Sciatic nerve (tissue), 2 donors: Measurements from ENCODE around the gene RNF183. TPM values are rescaled to one million over a fixed set of nuclear protein-coding genes. Genes with fewer than 3 reads are reported as not detected.
"Not testable (repeated sequence)": the region's sequence is repeated elsewhere in the genome, so short reads cannot be mapped to it uniquely, and the experiment has no call there.

Experiments
- ATAC-seq: fragments of 200-7000 bp; cut with Tn5 transposase; one replicate; pipeline ENCODE4 v1.9.1; 2020; ENCODE audit warnings: mild to moderate bottlenecking, moderate library complexity
- DNase-seq: peaks from one replicate; pipeline ENCODE4 v3.0.0-alpha.2; 2020; ENCODE audit warnings: low spot score
- intact Hi-C: fragments of 100-400 bp; cut with DNase I; formaldehyde crosslinking; loops from one replicate; pipeline ENCODE4 v1.14.2; 2022
- total RNA-seq: library from RNA; stranded (reverse); fragmentation: NEBNext Ultra II Directional; extraction: Animal tissue kit (Norgen Biotek cat#: 25700); gene quantifications from one replicate; pipeline ENCODE4 v1.2.1, GENCODE V29; 2021
- donor health status: DM: no; HTN: no; CAD: no.
- donor health status: DM: no; HTN: no; CAD: no.

Gene RNF183
- total RNA-seq, 1 donor from 2014 or later, result not detected

DNA sequence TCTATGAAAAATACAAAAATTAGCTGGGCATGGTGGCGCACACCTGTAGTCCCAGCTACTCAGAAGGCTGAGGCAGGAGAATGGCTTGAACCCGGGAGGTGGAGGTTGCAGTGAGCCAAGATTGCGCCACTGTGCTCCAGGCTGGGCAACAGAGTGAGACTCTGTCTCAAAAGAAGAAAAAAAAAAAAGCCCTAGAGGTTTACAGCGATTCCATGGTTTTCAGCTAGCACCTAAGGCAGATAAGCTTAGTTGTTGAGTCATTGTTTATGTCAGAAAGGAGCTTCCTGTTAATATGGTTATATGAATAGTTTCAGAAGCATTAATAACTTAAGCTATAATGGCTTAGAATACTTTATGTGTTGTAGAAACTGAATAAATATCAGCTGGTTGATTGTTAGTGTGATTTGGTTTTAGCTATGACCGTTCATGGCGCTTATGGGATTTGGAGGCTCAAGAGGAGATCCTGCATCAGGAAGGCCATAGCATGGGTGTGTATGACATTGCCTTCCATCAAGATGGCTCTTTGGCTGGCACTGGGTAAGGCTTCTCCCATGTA lies 13.0 kb downstream of the RNF183 start:
- intact Hi-C loops, result no loop called here
- DNase-seq, result no peak
- ATAC-seq, result no peak

DNA sequence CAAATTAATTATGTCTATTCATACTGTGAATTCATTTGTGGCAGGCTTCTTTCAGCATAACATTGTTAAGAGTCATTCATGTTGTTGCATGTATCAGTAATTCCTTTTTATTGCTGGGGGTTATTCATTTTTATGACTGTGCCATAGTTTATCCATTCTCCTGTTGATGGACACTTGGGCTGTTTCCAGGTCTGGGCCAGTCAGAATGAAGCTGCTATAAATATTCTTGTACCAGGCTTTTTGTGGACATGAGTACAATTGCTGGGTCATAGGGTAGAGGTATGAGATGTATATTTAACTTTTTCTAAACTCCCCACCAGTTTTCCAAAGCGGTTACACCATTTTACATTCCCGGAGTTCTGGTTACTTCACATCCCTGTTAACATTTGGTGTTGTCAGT lies 14.1 kb downstream of the RNF183 start:
- no peak for DNase-seq
- ATAC-seq, result no peak
- intact Hi-C loops, result no loop called here

DNA sequence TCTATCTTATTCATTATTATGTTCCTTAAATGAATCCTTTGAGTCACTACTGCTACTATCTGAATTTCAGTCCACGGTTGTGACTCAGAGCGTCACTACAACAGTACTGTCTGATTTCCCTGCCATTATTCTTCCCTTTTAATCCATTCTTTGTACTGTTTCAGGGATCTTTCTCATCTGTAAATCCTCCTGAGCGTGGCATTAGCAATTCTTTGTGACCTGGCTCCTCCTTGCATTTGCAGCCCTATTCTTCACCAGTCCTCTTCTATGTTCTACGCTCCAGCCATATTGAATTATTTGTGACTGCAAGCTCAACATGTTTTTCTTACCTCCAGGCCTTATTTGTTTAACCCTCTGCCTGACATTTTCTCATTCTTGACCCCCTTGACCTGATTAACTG lies 21.8 kb downstream of the RNF183 start:
- no peak for DNase-seq
- intact Hi-C loops, result no loop called here
- ATAC-seq, result no peak

DNA sequence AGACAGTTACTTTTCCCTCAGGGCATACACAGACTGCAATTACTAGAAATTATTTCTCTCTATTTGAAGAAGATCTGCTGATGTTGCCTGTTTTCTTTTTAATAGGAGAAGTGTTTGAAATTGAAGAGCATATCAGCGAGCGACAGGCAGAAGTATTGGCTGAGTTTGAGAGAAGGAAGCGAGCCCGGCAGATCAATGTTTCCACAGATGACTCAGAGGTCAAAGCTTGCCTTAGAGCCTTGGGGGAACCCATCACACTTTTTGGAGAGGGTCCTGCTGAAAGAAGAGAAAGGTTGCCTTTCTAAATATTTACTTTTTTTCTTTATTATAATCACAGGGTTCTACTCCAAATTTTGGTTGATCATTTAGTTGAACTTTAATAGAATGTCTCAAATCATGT lies 24.3 kb downstream of the RNF183 start:
- DNase-seq (no peak), ATAC-seq (no peak)
- intact Hi-C loops, result no loop called here

DNA sequence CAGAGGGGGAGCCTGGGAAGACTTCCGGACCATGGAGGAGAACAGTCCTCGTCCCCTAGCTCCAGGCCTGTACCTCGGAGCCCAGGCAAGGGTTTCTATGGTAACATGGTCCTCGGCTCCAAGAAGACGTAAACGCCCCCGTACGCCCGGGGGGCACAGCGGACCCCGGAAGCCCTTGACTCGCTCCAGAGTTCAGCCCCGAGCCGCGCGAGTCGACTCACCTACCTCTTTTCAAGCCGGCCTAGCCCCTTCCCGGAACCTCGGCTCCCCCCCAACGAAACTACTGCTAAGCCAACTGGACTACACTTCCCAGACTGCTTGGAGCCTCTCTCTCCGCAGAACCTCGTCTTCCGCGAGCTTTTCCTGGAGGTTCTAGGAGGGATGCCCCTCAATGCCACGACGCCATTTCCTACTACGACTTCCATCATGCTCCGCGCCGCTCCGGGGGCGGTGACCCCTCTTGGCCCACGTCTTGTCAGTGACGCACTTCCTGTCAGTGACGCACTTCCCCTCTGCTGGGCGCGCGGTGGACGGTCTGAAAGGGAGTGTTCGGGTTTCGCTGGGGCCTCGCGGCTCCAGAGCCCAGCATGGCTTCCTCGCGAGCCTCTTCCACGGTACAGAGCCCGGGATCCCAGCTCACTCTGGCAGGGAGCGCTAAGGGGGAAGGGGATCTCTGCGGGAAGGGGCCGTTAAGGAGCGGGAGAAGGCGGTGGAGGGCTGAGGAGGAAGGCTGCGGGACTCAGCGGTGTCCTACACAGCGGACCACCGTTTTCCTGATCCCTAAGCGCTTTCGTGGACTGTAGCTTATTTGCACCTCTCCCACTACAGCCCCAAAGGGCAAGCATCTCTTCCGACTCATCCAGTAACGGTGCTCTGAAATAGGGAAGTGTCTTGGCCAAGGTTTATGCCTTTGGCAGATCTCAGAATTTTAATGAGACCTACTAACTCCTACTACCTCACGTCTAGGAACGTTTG lies 27.7 kb downstream of the RNF183 start, which contains the start of the genes CDC26 and PRPF4:
CDC26 (minus strand) TSS at position 416 of the 975 bp plus-strand sequence. CDS start 3,065 bp downstream, outside the sequence.
PRPF4 (plus strand) TSS at position 502 of the 975 bp plus-strand sequence; CDS start at position 588, 86 bp downstream.
- intact Hi-C loops, result loop anchor here (2.0 kb wide), 1 partner anchor 123 kb away; no protein-coding TSS in a partner anchor
- peak; percentile 99 for ATAC-seq
- DNase-seq, result peak; percentile 98

DNA sequence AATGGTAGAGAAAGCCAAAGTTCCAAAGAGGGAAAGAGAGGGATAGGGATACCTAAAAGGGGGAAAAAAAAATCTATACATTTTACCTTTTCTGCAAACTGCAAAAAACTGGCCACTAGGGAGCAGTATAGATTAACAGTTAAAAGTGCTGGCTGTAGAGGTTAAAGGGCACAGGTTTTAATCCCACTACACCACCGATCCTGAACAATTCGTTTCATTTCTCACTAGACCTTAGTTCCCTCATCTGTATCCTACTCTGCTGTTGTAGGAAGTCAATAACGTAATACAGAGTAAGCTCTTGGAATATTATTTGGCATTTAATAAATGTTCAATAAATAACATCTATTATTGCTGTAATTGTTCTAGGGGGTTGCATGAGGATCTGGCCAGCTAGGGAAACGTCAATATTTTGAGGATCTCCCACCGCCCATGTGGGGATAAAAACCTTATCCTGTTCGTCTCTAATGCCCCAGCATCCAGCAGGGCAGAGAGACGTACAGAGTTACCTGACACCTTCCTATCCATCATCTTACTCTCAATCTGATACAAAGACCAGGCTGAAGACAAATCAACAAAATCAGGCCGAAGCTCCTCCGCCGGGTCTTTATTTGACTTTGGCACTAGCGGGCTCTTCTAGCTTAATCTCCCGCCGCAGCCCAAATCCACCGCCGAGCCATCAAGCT lies 28.6 kb downstream of the RNF183 start:
- DNase-seq (no peak), ATAC-seq (peak; percentile 49)
- intact Hi-C loops, result no loop called here

DNA sequence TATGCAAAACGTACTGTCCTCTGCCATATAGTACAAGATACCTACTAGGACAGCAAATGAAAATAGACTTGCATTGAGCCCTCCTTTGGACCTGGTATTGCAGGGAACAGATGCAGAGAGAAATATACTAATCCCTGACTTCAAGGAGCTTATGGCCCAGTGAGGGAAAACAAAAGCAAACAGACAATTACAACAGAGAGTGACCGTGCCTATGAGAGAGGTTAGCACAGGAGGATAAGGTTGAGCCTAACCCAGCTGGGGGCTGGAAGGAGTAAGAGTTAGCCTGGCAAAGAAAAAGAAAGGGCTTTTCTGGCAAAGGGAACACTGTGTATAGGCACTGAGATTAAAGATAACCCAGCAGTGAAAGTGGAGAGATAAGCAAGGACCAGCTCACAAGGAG lies 33.3 kb downstream of the RNF183 start:
- ATAC-seq, result no peak
- no peak for DNase-seq
- intact Hi-C loops, result no loop called here

DNA sequence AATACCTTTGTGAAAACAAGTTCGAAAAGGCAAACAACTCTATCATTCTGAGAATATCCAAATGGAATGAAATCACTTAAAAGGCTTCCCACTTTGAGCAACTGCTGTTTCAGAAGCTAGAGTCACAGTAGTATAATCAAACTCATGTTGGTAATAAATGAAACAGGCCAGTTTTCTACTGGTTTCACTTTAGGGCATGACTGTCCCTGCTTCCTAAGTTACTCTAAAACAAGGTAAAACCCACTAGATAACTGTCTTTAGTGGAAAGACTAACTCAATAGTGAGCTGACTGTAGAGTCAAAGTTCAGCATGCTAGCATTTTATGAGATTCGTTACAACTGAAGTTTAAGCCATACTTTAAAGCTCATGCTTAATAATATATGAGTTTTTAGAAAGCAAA lies 33.8 kb downstream of the RNF183 start:
- intact Hi-C loops, result no loop called here
- no peak for ATAC-seq
- no peak for DNase-seq

DNA sequence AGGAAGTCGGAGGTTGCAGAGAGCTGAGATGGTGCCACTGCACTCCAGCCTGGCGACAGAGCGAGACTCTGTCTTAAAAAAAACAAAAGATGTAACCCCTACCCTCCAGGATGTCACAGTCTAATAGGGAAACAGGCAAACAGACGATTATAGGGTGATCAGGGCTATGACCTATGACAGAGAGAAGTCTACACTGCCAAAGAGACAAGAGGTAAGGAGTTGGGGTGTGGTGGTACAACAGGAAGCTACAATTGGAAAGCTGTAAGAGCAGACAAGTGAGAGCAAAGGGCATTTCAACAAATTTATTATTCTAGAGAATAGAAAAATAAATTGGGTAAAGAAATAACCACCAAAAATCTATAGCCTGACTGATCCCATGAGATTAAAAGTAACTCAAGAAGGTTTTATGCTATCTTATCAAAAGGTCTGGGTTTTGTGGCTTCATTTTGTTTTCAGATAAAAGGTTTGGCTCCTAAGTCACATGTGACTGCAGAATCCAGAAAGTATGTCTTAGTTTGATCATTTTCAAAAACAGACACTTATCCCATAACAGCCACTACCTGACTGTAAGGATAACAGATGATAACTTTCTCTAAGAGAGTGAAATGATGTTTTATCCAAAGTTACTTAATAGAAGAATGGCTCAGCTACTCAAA lies 35.1 kb downstream of the RNF183 start:
- DNase-seq, result no peak
- intact Hi-C loops, result no loop called here
- no peak for ATAC-seq

DNA sequence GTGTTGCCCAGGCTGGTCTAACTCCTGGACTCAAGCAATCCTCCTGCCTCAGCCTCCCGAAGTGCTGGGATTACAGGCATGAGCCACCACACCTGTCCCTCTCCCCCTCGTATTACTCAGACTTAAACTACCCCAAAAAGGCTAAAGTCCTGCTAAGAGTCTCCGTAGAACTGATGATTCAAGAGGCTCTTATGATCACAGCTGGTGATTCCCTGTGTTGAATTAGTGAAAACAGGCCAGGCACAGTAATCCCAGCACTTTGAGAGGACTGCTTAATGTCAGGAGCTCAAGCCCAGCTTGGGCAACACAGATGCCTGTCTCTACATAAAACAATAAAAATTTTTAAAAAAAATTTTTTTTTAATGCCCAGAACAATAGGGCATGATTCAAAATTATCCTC lies 37.0 kb downstream of the RNF183 start:
- no peak for ATAC-seq
- intact Hi-C loops, result no loop called here
- no peak for DNase-seq

DNA sequence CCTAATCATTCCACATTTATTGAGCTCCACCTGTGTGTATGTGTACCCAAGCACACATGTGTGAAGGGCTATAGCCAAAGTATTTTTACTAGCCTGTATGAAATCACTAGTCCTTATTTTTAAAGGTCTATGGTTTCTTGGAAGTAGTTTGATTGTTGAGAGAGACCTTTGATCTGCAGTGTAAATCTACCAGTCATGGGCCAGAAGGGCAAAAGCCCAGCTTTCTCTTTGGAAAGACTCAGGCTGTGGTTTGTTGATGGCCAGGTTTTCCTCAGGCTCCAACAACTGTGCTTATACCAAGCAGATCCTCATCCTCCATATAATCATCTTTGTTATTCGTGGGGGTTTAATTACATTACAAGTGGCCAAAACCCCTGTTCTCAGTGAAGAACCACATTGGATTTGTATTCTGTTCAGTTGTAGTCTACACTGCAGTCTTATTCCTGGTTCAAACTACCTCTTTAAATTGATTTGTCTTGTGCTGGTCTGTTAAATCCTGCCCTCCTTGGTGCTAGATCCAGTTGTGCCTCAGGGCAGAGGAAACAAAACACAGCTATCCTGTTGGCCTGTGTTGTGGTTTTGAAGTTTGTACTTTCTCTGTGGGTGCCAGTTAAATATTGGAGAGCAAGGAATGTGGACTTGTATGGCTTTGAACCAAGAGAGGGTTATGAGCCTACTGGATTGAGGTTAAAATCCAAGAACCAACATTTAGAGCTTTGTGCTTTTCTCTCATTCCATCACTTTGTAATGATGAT lies 41.1 kb downstream of the RNF183 start:
- no peak for ATAC-seq

DNA sequence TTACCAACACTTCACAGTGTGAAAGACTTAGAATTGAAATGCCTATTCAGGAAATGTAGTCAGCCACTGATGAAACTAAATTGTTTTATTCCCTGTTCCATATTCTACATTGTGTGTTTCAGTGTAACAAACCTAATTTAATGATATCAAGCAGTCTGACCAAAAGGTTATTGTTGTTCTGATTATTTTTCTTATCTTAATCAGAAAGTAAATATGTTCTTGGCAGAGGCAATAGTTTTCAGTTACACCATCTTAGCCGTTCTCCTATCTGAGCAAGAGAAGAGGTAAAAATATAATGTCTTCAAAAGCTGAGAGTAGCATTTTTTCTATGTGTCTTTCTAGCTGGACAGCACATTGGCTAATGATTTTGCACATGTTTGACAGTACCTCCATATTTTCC lies 44.9 kb downstream of the RNF183 start:
- intact Hi-C loops, result no loop called here
- no peak for ATAC-seq

More for the DNA sequence above, 41.1 kb downstream of the RNF183 start:
- intact Hi-C loops, result no loop called here
- no peak for DNase-seq

DNA sequence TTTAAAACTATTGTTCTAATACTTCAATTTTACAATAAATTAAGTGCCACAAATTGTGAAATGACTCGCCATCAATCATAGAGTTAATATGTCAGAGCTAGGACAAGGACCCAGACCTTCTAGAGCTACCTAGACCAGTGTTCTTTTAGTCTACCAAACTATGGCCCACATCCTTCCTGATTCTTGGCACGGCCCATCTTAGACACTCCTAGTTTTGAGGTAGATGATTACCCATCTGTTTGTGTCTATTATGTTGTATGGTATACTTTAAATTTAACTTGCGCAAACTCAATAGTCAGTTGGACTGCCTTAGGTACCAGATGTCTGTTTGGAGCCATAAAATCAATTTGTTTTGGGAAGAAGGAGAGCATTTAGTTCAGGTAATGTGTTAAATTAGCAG lies 45.3 kb downstream of the RNF183 start:
- DNase-seq (no peak), ATAC-seq (no peak)
- intact Hi-C loops, result no loop called here

More for the DNA sequence above, 44.9 kb downstream of the RNF183 start:
- DNase-seq, result no peak

DNA sequence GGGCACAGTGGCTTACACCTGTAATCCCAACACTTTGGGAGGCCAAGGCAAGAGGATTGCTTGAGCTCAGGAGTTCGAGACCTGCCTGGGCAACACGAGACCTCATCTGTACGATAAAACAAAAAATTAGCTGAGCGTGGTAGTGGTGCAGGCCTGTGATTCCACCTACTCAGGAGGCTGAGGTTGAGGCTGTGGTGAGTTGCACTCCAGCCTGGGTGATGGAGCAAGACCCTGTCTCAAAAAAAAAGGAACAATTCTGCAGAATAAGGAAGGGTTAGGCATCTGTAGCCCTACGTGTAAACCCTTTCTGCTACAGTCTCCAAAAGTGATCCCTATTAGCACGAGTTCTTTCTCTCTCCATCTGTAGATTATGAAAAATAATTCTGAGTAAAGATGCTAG lies 47.7 kb downstream of the RNF183 start:
- DNase-seq, result no peak
- intact Hi-C loops, result no loop called here
- no peak for ATAC-seq

DNA sequence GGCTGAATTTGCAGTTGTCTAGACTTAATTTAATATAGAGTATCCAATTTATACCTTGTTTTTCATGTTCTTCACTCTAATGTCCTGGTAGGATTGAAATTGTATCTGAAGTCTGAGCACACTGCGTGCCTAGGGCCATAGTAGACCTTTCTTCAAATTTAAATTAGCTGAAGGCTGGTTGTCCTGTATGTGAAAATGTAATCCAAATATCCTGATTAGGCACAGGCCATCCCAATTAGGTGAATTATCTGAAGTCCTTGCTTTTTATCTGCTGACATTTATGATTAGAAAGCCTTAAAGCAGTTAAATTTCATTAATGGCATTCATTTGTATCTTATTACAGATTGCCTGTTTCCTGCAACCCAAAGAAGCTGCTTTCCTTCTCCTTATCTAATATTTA lies 48.2 kb downstream of the RNF183 start:
- intact Hi-C loops, result no loop called here
- ATAC-seq (no peak), DNase-seq (no peak)

DNA sequence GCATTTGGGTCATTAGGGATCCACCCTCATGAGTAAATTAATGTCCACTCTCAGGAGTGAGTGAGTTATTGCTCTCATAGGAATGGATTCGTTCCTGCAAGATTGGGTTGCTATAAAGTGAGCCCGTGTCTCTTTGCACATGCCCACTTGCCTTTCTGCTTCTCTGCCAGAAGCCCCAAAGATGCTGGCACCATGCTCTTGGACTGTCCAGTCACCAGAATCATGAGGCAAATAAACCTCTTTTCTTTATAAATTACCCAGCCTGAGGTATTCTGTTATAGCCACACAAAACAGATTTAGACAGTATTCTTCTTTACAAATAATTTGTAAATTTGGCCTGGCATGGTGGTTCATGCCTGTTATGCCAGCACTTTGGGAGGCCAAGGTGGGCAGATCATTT lies 52.4 kb downstream of the RNF183 start:
- DNase-seq, result no peak
- ATAC-seq, result no peak
- intact Hi-C loops, result no loop called here

DNA sequence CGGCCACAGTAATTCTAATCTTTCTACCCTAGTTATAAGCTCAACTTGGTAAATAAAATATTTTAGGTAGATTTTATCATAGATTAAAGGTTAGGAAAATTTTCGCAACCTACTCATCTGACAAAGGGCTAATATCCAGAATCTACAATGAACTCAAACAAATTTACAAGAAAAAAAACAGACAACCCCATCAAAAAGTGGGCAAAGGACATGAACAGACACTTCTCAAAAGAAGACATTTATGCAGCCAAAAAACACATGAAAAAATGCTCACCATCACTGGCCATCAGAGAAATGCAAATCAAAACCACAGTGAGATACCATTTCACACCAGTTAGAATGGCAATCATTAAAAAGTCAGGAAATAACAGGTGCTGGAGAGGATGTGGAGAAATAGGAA lies 53.5 kb downstream of the RNF183 start:
- DNase-seq, ATAC-seq, intact Hi-C loops: not testable (repeated sequence)

DNA sequence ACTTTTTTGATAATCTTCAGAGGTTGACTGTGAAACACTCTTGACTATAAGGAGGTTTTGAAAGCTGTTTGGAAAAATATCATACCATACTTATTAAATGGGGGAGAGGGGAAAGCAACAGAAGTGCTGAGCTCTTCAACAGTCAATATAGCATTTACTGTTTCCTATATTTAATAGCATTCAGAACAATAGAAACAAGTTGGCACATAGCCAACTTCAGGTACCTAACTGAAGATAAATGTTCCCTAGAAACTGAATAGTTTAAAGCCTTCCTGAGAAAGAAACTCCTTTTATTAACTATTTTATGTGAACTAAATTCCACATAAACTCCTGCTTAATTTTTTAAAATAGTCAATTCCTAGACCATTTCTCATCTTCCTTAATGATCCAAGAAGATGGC lies 55.5 kb downstream of the RNF183 start:
- no peak for ATAC-seq

More for the DNA sequence above, 55.5 kb downstream of the RNF183 start:
- intact Hi-C loops, result no loop called here
- DNase-seq, result no peak
